Suppressor macrophage treated with lipopolysaccharide for 4 hours (primary cell): ENCODE data around the gene NUP188.
A peak's percentile ranks its signal among the peaks of the same experiment; 100 is the strongest.

Experiments
- DNase-seq: peaks from one replicate; pipeline ENCODE4 v3.0.0-alpha.2; 2020

Gene NUP188

DNA sequence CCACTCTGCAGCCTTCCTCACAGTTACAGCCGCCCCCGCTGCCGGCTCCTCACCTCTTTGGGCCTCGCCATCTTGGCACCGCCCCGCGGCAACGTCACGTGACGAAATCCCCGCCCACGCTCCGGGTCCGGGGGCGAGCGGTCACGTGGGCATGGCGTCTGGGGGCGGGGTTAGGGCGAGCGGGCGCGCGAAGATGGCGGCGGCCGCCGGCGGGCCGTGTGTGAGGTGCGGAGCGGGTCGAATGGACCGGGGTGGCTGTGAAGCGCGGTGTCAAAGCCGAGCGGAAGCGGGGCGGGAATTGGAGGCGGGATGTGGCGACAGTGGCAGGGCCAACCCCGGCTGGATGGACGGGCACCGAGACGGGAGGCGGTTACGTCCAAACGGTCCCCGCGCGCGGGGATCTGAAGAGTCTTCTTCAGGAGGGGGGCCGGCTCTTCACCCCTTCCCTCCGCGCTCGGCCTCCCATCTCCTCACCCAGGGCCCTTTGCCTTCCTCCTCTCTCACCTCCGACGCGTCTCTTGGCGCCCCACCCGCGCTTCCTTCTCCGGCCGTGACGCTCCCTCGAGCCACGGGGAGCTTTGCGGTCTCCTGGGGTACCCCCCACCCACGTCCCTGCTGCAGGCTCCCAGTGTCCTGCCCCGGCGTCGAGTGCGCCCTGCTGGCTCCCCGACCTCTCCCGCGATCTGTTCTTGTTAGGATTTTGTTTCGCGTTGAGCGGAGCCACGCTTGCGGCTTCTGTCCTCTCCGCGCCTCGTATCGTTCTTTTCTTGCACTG is at the start of gene NUP188, which contains the start of gene DOLK:
TSS of gene NUP188 (plus strand) at position 173 of the 775 bp plus-strand sequence. CDS start at position 194, 21 bp downstream.
TSS of gene DOLK (minus strand) at position 77 of the 775 bp plus-strand sequence. CDS start 300 bp downstream, outside the sequence.
- DNase-seq: peak; percentile 99

GRCh38 chr9:128898382-128898781 is 49.1 kb upstream of the NUP188 start:
- no peak for DNase-seq

DNA sequence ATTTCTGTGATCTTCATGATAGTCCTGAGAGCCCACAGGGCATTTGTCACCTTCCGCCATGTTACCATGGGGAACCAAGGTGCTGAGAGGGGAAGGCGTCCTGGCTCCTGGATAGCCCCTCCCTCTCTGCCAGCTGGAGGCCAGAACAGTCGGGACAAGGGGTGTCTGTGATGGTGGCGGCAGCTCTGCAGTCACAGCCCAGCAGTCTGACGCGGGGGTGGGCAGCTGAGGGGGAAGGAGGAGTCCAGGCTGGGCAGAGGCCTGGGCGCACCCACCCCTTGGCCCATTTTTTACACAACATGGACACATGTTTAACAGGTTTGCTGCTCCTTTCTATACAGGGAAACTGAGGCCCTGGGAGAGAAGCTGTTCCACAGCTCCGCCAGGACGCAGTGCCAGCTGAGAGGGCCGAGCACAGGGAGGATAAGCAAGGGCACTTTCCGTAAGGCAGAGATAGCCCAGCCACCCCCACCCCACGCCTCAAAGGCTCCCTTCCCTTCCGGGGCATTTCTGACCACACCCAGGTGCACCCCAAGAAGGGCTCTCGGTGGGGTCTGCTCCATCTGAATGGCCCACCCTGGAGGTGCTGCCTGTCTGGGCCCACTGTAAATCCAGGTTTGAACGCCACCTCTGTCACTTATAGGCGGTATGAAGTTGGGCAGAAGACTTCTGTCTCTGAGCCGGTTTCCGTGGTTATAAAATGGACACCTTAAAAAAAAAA is 48.5 kb upstream of the NUP188 start:
- no peak for DNase-seq

GRCh38 chr9:128899566-128900322 is 47.8 kb upstream of the NUP188 start:
- DNase-seq: peak; percentile 32

- DNase-seq: no peak
Observed at GRCh38 chr9:128901379-128901778, 46.1 kb upstream of the NUP188 start.

DNA sequence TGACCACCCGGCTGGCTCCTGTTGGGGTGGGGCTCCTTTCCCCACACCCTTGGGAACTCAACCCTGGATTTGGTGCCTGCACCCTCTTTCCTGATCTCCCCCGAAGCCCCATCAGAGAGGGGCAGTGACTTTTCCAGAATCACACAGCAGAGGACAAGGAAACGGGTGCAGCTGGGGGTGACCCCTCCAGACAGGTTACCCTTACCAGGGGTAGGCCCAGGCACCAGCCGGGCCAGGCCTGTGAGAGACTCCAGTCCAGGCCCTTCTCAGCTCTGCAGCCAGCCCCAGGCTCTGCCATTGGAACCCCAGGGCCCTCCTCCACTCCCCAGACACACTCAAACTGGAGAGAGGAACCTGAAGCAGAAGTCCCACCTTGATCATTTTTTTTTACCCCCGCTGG is 45.7 kb upstream of the NUP188 start:
- DNase-seq: no peak

DNA sequence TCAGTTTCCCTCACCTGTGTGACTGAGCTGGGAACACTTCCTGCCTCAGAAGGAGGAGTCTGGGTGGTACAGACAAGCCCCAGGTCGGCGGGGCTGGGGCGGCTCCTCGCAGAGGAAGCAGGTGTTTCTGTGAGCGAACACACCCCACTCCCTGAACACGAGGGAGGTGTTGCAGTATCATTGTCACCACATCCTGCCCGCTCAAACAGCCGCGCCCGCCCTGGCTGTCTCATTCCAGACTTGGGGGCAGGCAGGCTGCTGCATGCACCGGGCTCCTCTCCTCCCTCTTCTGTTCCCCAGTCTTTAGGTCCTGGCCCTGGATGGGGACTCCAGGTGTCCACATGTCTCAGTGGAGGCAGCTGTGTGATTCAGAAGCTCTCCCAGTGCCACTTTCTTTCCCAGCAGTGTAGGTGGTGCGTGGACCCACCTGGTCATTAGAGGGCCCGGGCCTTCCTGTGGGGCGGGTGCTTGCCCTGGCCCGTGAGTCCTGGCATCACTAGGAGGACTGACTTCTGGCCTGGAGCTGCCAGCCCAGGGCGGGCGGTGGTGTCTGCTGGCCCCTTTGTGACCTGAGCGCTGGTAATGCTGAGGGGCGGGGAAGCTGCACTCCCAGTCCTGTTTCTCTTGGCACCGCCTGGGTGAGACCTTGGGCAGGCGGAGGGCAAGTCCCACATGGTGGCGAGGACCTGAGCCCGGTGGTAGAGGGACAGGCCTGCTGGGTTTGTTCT is 45.0 kb upstream of the NUP188 start:
- no peak for DNase-seq

- no peak for DNase-seq
Observed at GRCh38 chr9:128903079-128903461, 44.4 kb upstream of the NUP188 start.

- DNase-seq: no peak
Observed at GRCh38 chr9:128903871-128904620, 43.5 kb upstream of the NUP188 start.

- no peak for DNase-seq
Observed at GRCh38 chr9:128905964-128906363, 41.5 kb upstream of the NUP188 start.

- no peak for DNase-seq
Observed at GRCh38 chr9:128906741-128907140, 40.8 kb upstream of the NUP188 start.

DNA sequence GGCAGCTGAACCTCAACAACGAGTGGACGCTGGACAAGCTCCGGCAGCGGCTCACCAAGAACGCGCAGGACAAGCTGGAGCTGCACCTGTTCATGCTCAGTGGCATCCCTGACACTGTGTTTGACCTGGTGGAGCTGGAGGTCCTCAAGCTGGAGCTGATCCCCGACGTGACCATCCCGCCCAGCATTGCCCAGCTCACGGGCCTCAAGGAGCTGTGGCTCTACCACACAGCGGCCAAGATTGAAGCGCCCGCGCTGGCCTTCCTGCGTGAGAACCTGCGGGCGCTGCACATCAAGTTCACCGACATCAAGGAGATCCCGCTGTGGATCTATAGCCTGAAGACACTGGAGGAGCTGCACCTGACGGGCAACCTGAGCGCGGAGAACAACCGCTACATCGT is 39.1 kb upstream of the NUP188 start:
- no peak for DNase-seq

GRCh38 chr9:128909859-128910258 is 37.6 kb upstream of the NUP188 start:
- DNase-seq: no peak

- DNase-seq: no peak
Observed at GRCh38 chr9:128910906-128911305, 36.6 kb upstream of the NUP188 start.

- DNase-seq: no peak
Observed at GRCh38 chr9:128911529-128912035, 35.9 kb upstream of the NUP188 start.

DNA sequence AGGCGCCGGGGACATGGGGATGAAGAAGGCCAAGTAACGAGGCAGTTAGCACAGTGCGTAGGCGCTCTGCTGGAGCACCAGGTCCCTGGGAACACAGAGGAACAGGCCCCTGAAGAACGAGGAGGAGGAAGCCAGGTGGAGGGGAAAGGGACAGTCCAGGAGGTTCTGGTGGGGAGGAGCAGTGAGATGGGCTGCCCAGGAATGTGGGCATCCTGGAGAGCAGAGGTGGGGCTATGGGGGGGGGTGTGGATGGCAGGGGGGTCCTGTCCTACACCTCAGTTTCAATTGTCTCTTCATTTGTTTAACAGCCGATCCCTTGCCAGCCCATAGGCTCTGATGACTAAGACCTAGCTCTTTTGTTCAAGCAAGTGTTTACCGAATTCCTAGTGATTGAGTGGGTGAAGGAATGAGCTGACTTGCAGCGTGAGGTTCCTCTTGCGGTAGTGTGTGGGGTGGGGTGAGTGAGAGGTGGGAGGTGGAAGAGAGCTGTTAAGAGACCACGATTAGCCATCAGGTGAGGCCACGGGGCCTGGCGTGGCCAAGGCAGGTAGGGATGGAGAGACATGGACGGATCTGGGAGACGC is 35.1 kb upstream of the NUP188 start:
- DNase-seq: peak; percentile 17

GRCh38 chr9:128913048-128913900 is 34.2 kb upstream of the NUP188 start:
- DNase-seq: no peak

GRCh38 chr9:128913995-128914772 is 33.3 kb upstream of the NUP188 start:
- DNase-seq: no peak

DNA sequence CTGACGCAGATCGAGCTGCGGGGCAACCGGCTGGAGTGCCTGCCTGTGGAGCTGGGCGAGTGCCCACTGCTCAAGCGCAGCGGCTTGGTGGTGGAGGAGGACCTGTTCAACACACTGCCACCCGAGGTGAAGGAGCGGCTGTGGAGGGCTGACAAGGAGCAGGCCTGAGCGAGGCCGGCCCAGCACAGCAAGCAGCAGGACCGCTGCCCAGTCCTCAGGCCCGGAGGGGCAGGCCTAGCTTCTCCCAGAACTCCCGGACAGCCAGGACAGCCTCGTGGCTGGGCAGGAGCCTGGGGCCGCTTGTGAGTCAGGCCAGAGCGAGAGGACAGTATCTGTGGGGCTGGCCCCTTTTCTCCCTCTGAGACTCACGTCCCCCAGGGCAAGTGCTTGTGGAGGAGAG is 31.3 kb upstream of the NUP188 start:
- DNase-seq: no peak

GRCh38 chr9:128916745-128917144 is 30.8 kb upstream of the NUP188 start:
- no peak for DNase-seq
